Bladder microvascular endothelial cell (primary cell): ENCODE data around the gene RNF126. TPM values are rescaled to one million over a fixed set of nuclear protein-coding genes. Genes with fewer than 3 reads are reported as not detected.

ENCODE experiments used
- total RNA-seq: library from RNA; depleted of rRNA; stranded (reverse); fragments of >200 nt; gene quantifications from 2 replicates; pipeline ENCODE4 v1.2.3, GENCODE V29; 2014

Gene RNF126
- total RNA-seq = 17.3 and 25.2 TPM in 2 replicates

GRCh38 chr19:662962-663681 lies at the start of gene RNF126:
Gene RNF126 (minus strand): TSS chr19:663214. CDS start chr19:663121, 93 bp downstream.

GRCh38 chr19:708154-709143 lies 45.4 kb upstream of the RNF126 start, which contains the start of gene PALM:
Gene PALM (plus strand): TSS chr19:708935. CDS start chr19:709147, 212 bp downstream.

GRCh38 chr19:695352-695949 lies 32.4 kb upstream of the RNF126 start, which contains the start of gene PRSS57:
Gene PRSS57 (minus strand): TSS chr19:695452. CDS start chr19:695430, 22 bp downstream.

GRCh38 chr19:676339-677105 lies 13.5 kb upstream of the RNF126 start, which contains the start of gene FSTL3:
Gene FSTL3 (plus strand): TSS chr19:676392. CDS start chr19:676424, 32 bp downstream.

GRCh38 chr19:639253-640160 lies 23.5 kb downstream of the RNF126 start, which contains the start of gene FGF22:
Gene FGF22 (plus strand): TSS chr19:639879. CDS start chr19:639926, 47 bp downstream.

GRCh38 chr19:633068-633785 lies 29.8 kb downstream of the RNF126 start, which contains the start of gene POLRMT:
Gene POLRMT (minus strand): TSS chr19:633537. CDS start chr19:633512, 25 bp downstream.

Other genes starting within 250 kb of the RNF126 start
- gene SHC2, start 202.2 kb downstream of the RNF126 start, total RNA-seq = 1.8 and 15.8 TPM in 2 replicates
- 0.06 TPM in 1 of 2 replicates, not detected in the other for gene MADCAM1, start 166.7 kb downstream of the RNF126 start, total RNA-seq
- gene TPGS1, start 155.7 kb downstream of the RNF126 start, total RNA-seq = 14.0 and 34.5 TPM in 2 replicates
- gene CDC34, start 131.5 kb downstream of the RNF126 start, total RNA-seq = 104 and 109 TPM in 2 replicates
- gene GZMM, start 119.2 kb downstream of the RNF126 start, total RNA-seq = not detected in 2 replicates
- 219 and 355 TPM in 2 replicates for gene BSG, start 90.6 kb downstream of the RNF126 start, total RNA-seq
- 0.32 and 1.8 TPM in 2 replicates for gene HCN2, start 73.3 kb downstream of the RNF126 start, total RNA-seq
- 19.3 and 34.0 TPM in 2 replicates for gene POLRMT, start 29.7 kb downstream of the RNF126 start, total RNA-seq
- under 0.01 TPM in 1 of 2 replicates, not detected in the other for gene FGF22, start 23.3 kb downstream of the RNF126 start, total RNA-seq
- 4.5 and 13.2 TPM in 2 replicates for gene FSTL3, start 13.2 kb upstream of the RNF126 start, total RNA-seq
- 0.16 TPM in 1 of 2 replicates, not detected in the other for gene PRSS57, start 32.2 kb upstream of the RNF126 start, total RNA-seq
- 13.6 and 65.8 TPM in 2 replicates for gene PALM, start 45.7 kb upstream of the RNF126 start, total RNA-seq
- not detected in 2 replicates for gene MISP, start 87.9 kb upstream of the RNF126 start, total RNA-seq
- gene PTBP1, start 134.2 kb upstream of the RNF126 start, total RNA-seq = 107 and 233 TPM in 2 replicates
- 0.13 and 0.16 TPM in 2 replicates for gene PLPPR3, start 158.7 kb upstream of the RNF126 start, total RNA-seq
- not detected in 2 replicates for gene AZU1, start 164.6 kb upstream of the RNF126 start, total RNA-seq
- not detected in 2 replicates for gene PRTN3, start 177.8 kb upstream of the RNF126 start, total RNA-seq
- gene ELANE, start 189.1 kb upstream of the RNF126 start, total RNA-seq = not detected in 2 replicates
- gene CFD, start 196.4 kb upstream of the RNF126 start, total RNA-seq = 1.5 and 1.8 TPM in 2 replicates
- 18.3 and 54.2 TPM in 2 replicates for gene MED16, start 230.0 kb upstream of the RNF126 start, total RNA-seq
- gene RNU6-9, start 230.3 kb upstream of the RNF126 start, total RNA-seq = not detected in 2 replicates